ENCODE results near the gene PKN3. TPM values are rescaled to one million over a fixed set of nuclear protein-coding genes. Genes with fewer than 3 reads are reported as not detected.

PKN3 gene
- total RNA-seq, 1 donor from 2014 or later, result 11.7 TPM

GRCh38 chr9:128701227-128701854 lies 962 bp upstream of the PKN3 start:
- Mint-ChIP-seq H3K27ac (peak overlapping the region; percentile 43), H3K27me3 (no peaks in the 10 kb centered on the region)
- DNase-seq (ENCODE audit: extremely low spot score, unreplicated experiment), result no peak

GRCh38 chr9:128702949-128703615 lies 779 bp downstream of the PKN3 start:
- Mint-ChIP-seq H3K36me3 (no peaks in the 10 kb centered on the region), H3K27ac (no peak overlapping the region), H3K4me3 (peak overlapping the region; percentile 88), H3K9me3 (no peaks in the 10 kb centered on the region), H3K27me3 (no peaks in the 10 kb centered on the region), H3K4me1 (ENCODE audit: unreplicated experiment) (no peaks in the 10 kb centered on the region)
- no peak for DNase-seq (ENCODE audit: extremely low spot score, unreplicated experiment)
- TF ChIP-seq CTCF (conservative IDR thresholded peaks at IDR 0.05), result no peak

More at GRCh38 chr9:128701227-128701854, 962 bp upstream of the PKN3 start:
- no peak for TF ChIP-seq CTCF (conservative IDR thresholded peaks at IDR 0.05)
- Mint-ChIP-seq H3K4me1 (ENCODE audit: unreplicated experiment) (no peaks in the 10 kb centered on the region), H3K36me3 (peaks cover 6% of the 10 kb centered on the region), H3K4me3 (peak overlapping the region; percentile 57), H3K9me3 (no peaks in the 10 kb centered on the region)

- no peak for DNase-seq (ENCODE audit: extremely low spot score, unreplicated experiment)
- peak overlapping the region; percentile 88 for H3K4me3 Mint-ChIP-seq
- TF ChIP-seq CTCF (conservative IDR thresholded peaks at IDR 0.05), result no peak
- H3K9me3 Mint-ChIP-seq, result no peaks in the 10 kb centered on the region
- H3K27me3 Mint-ChIP-seq, result no peaks in the 10 kb centered on the region
- H3K27ac Mint-ChIP-seq, result no peak overlapping the region
- no peaks in the 10 kb centered on the region for H3K36me3 Mint-ChIP-seq
- no peaks in the 10 kb centered on the region for H3K4me1 Mint-ChIP-seq (ENCODE audit: unreplicated experiment)
Measured at GRCh38 chr9:128703616-128704355, 1.5 kb downstream of the PKN3 start.

- no peak overlapping the region for H3K27ac Mint-ChIP-seq
- no peaks in the 10 kb centered on the region for H3K27me3 Mint-ChIP-seq
- H3K4me3 Mint-ChIP-seq, result peak overlapping the region; percentile 44
- no peaks in the 10 kb centered on the region for H3K9me3 Mint-ChIP-seq
- no peak for TF ChIP-seq CTCF (conservative IDR thresholded peaks at IDR 0.05)
- H3K36me3 Mint-ChIP-seq, result no peaks in the 10 kb centered on the region
- DNase-seq (ENCODE audit: extremely low spot score, unreplicated experiment), result no peak
- no peaks in the 10 kb centered on the region for H3K4me1 Mint-ChIP-seq (ENCODE audit: unreplicated experiment)
Measured at GRCh38 chr9:128704356-128704670, 2.0 kb downstream of the PKN3 start.

GRCh38 chr9:128705051-128705965 lies 3.0 kb downstream of the PKN3 start:
- Mint-ChIP-seq H3K4me1 (ENCODE audit: unreplicated experiment) (no peaks in the 10 kb centered on the region), H3K27ac (no peak overlapping the region), H3K9me3 (no peaks in the 10 kb centered on the region), H3K4me3 (no peak overlapping the region), H3K27me3 (no peaks in the 10 kb centered on the region), H3K36me3 (no peaks in the 10 kb centered on the region)
- TF ChIP-seq CTCF (conservative IDR thresholded peaks at IDR 0.05), result no peak
- DNase-seq (ENCODE audit: extremely low spot score, unreplicated experiment), result no peak

Measured in type B pancreatic cell (in vitro differentiated cells).